ENCODE measurements around the gene FYN. TPM values are rescaled to one million over a fixed set of nuclear protein-coding genes. Genes with fewer than 3 reads are reported as not detected.

Gene FYN
- total and polyA plus RNA-seq, 10 of the 15 experiments (the other 5 are each of a cell fraction or from before 2014, with no cell fraction given), result 51.4 to 247 (median 138) TPM

- Histone ChIP-seq H3K27ac (ENCODE audit: control insufficient read depth, insufficient read depth) (peak overlapping the region; percentile 72), H3K27me3 (replicated peaks in 1 of 2; ENCODE audit: control insufficient read depth in 2 of 2, insufficient read depth in 2 of 2, low read length in 1 of 2) (no peaks in the 10 kb centered on the region), H3K9me3 (replicated peaks; ENCODE audit: control insufficient read depth, insufficient read depth, low read length) (no peaks in the 10 kb centered on the region), H3K9ac (ENCODE audit: control insufficient read depth, insufficient read depth, low read length) (peak overlapping the region; percentile 17), H3K4me2 (ENCODE audit: control insufficient read depth, insufficient read depth) (peak overlapping the region; percentile 87), H3K4me3 (peak overlapping the region; percentile 45), H3K36me3 (ENCODE audit: control insufficient read depth in 2 of 2, insufficient read depth in 2 of 2, low read length in 1 of 2) (peaks cover 0 to 12% of the 10 kb centered on the region in 2 experiments; a peak in 2 of 4 replicates), H2AFZ (ENCODE audit: control insufficient read depth, low read depth, low read length) (no peak overlapping the region), H3K79me2 (ENCODE audit: control insufficient read depth, insufficient read depth, low read length) (peaks cover 81% of the 10 kb centered on the region), H3K4me1 (ENCODE audit: control insufficient read depth, insufficient read depth, low read length) (peaks cover 70% of the 10 kb centered on the region), H4K20me1 (ENCODE audit: control insufficient read depth, insufficient read depth) (no peaks in the 10 kb centered on the region)
- intact Hi-C loops (cut with micrococcal nuclease; ENCODE audit: unreplicated experiment) (loop anchor here (2.0 kb wide), 2 partner anchors 29 to 153 kb away; partner anchors contain the start of gene FYN), in situ Hi-C loops (cut with MboI) (loop anchor here (25.0 kb wide), 1 partner anchor 1794 kb away; no protein-coding TSS in a partner anchor)
- BruUV-seq (replicated peaks), result no TSS peak
- RAD21 ChIA-PET (ENCODE audit: unreplicated experiment), result interaction anchor here (0.6 to 5.1 kb wide), 27 partner anchors 10 to 200 kb away, joined by 3 to 58 read pairs (median 7); partner anchors contain the start of gene FYN
- POLR2A ChIA-PET, result interaction anchor here (0.6 to 3.5 kb wide), 18 partner anchors 10 to 153 kb away, joined by 3 to 19 read pairs (median 4); partner anchors contain the start of gene FYN
- CTCF ChIA-PET, result interaction anchor here (0.6 to 4.6 kb wide), 15 partner anchors 9 to 133 kb away, joined by 3 to 36 read pairs (median 5); partner anchors contain the start of gene FYN
- WGBS (ENCODE audit: insufficient coverage, insufficient replicate concordance, low lambda C conversion rate, missing lambda C conversion rate), result 92% methylated on average over 7 of the region's 7 CpGs
- no peak for FAIRE-seq
- no peak for DNase-seq (ENCODE audit: low read depth, low spot score)
- no peak for TF ChIP-seq IRF3 (IDR thresholded peaks at IDR 0.05)
- no peak for TF ChIP-seq RELA (IDR thresholded peaks at IDR 0.05; ENCODE audit: borderline replicate concordance, partially characterized antibody)
- peak; percentile 69 for TF ChIP-seq RUNX3 (IDR thresholded peaks at IDR 0.05; ENCODE audit: low read length)
- 0 out of 2 replicates have a peak, but pooled peaks have one; percentile 21 for TF ChIP-seq PKNOX1 (IDR thresholded peaks at IDR 0.05)
- no peak for TF ChIP-seq REST (IDR thresholded peaks at IDR 0.05; ENCODE audit: low read depth, low read length)
- SMC1A ChIA-PET (ENCODE audit: uncharacterized antibody, unreplicated experiment), result interaction anchor here (0.7 to 8.2 kb wide), 35 partner anchors 8 to 149 kb away, joined by 3 to 92 read pairs (median 7); partner anchors contain the start of gene FYN
- peak; percentile 65 for ATAC-seq
These were observed 29.7 kb downstream of the FYN start for GRCh38 chr6:111843347-111844147.
